ENCODE data around the gene CREB5. TPM values are rescaled to one million over a fixed set of nuclear protein-coding genes. Genes with fewer than 3 reads are reported as not detected.
"Not testable (repeated sequence)": the region's sequence is repeated elsewhere in the genome, so short reads cannot be mapped to it uniquely, and the experiment has no call there.

Gene CREB5
- total RNA-seq, 4 donors from 2014 or later: 7.8 to 29.9 (median 12.9) TPM

DNA sequence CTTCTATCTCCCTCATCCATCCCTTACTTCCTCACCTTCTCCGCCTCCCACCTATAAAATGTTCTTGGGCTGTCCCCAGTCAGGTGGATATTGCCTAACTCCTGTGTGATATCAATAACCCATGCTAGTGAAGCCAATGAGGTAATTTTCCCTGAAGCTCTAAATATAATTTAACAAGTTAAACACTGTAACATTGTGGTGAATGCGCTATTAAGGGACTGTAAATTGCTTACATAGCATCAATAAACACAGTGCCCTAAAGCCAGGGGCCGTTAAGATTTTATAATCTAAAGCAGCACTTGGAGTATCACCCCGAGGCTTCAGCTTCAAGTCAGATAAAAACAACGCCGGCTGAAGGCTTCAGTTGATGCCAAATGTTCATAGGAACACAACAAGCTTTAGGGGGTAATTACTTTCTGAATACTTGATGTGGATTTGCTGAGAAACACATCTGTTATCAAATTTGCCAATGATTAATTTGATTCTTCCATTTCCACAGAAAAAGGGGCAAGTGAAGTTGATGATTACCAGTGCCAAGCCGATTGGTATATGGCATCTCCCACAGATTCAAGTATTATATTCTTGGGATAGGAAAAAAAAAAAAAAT is 138.4 kb downstream of the CREB5 start:
- Histone ChIP-seq H3K9me3 (no peaks in the 10 kb centered on the region), H3K4me1 (peaks cover 0 to 22% (median 3%) of the 10 kb centered on the region in 3 donors), H3K27ac (no peak overlapping the region), H3K27me3 (no peaks in the 10 kb centered on the region), H3K4me3 (no peak overlapping the region), H3K36me3 (no peaks in the 10 kb centered on the region)
- ATAC-seq: no peak
- TF ChIP-seq POLR2AphosphoS5 (IDR thresholded peaks at IDR 0.05): no peak
- TF ChIP-seq, protein P1, sequence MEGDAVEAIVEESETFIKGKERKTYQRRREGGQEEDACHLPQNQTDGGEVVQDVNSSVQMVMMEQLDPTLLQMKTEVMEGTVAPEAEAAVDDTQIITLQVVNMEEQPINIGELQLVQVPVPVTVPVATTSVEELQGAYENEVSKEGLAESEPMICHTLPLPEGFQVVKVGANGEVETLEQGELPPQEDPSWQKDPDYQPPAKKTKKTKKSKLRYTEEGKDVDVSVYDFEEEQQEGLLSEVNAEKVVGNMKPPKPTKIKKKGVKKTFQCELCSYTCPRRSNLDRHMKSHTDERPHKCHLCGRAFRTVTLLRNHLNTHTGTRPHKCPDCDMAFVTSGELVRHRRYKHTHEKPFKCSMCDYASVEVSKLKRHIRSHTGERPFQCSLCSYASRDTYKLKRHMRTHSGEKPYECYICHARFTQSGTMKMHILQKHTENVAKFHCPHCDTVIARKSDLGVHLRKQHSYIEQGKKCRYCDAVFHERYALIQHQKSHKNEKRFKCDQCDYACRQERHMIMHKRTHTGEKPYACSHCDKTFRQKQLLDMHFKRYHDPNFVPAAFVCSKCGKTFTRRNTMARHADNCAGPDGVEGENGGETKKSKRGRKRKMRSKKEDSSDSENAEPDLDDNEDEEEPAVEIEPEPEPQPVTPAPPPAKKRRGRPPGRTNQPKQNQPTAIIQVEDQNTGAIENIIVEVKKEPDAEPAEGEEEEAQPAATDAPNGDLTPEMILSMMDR (IDR thresholded peaks at IDR 0.05): no peak
- TF ChIP-seq EP300 (IDR thresholded peaks at IDR 0.05): no peak
- 30 to 50% methylated on average over 5 to 7 of the region's 7 CpGs for WGBS, 2 donors (ENCODE audit: low coverage in 1 of 2)

DNA sequence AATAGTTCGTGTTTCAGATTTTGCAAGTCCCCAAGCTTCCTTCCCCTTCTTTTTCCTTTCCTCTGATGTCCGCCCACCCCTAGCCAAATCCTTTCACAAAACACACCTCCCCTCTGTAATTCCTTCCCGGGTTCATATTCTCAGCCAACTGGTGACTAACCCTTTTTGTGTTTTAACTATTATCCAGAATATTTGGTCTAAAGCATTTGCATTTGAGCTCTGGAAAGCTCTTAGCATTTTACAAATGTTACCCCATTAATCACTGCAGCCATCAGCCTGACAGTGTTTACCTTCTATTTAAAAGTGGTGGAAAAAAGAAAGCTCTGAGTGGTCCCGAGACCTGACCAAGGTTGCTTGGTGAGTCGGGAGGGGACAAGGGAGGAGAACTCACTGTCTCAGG is 139.0 kb downstream of the CREB5 start:
- peak; percentile 43 for ATAC-seq
- no peak overlapping the region for H3K4me3 ChIP-seq

DNA sequence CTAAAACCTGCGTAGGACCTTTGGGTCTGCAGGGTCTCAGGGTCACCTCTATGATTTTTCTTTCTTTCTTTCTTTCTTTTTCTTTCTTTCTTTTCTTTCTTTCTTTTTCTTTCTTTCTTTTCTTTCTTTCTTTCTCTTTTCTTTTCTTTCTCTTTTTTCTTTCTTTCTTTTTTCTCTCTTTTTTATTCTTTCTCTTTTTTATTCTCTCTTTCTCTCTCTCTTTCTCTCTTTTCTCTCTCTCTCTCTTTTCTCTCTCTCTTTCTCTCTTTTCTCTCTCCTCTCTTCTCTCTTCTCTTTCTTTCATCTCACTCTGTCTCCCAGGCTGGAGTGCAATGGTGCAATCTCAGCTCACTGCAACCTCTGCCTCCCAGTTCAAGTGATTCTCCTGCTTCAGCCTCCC is 139.4 kb downstream of the CREB5 start:
- H3K4me3 ChIP-seq, H3K9me3 ChIP-seq, ATAC-seq, H3K27ac ChIP-seq, H3K36me3 ChIP-seq, H3K27me3 ChIP-seq: not testable (repeated sequence)
- H3K4me1 ChIP-seq: peaks cover 0 to 22% (median 3%) of the 10 kb centered on the region in 3 donors
- 33 to 40% methylated on average over 1 of the region's 1 CpG for WGBS, 2 donors (ENCODE audit: low coverage in 1 of 2)

More for the DNA sequence above, 139.0 kb downstream of the CREB5 start:
- H3K4me1 ChIP-seq: peaks cover 0 to 22% (median 3%) of the 10 kb centered on the region in 3 donors
- 6 to 7% methylated on average over 4 to 5 of the region's 5 CpGs for WGBS, 2 donors (ENCODE audit: low coverage in 1 of 2)
- H3K36me3 ChIP-seq: no peaks in the 10 kb centered on the region
- no peaks in the 10 kb centered on the region for H3K9me3 ChIP-seq
- no peak overlapping the region for H3K27ac ChIP-seq
- TF ChIP-seq EP300 (IDR thresholded peaks at IDR 0.05) (no peak), POLR2AphosphoS5 (IDR thresholded peaks at IDR 0.05) (peak; percentile 11), POLR2A (IDR thresholded peaks at IDR 0.05) (no peak)
- TF ChIP-seq, protein P1 (IDR thresholded peaks at IDR 0.05): no peak
- H3K27me3 ChIP-seq: no peaks in the 10 kb centered on the region

DNA sequence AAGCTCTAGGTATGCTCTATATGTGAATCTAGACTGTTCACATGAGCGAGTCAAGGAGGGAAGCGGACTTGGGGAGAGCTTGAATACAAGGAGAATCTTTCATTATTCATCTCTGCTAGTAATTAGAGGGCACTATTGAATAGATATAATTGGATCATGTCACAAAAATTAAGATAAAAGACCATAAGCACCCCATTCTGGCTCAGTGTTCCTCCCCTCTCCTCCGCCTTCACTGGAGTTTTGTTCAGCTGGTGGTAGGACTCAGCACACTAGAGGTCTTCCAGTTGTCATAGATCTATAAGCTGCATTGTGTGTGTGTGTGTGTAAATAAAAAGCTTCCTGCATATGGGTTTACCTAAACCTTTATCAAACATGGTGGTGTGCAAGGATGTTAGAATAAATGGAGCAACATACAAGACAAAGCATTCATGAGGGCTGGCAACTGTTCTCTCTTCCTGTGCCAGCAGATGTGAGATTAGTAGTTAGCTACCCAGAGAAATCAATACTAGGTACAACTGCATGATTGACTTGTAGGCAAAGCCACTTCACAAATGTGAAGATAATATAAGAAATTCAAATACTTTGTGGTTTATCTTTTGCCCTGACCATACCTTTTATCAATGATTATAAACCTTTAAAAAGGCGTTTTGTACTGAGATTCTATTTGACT is 142.6 kb downstream of the CREB5 start:
- TF ChIP-seq POLR2AphosphoS5 (IDR thresholded peaks at IDR 0.05): no peak
- TF ChIP-seq POLR2A (IDR thresholded peaks at IDR 0.05): no peak
- Histone ChIP-seq H3K27me3 (no peaks in the 10 kb centered on the region), H3K27ac (no peak overlapping the region), H3K4me1 (peaks cover 0 to 22% (median 3%) of the 10 kb centered on the region in 3 donors), H3K4me3 (no peak overlapping the region), H3K36me3 (no peaks in the 10 kb centered on the region), H3K9me3 (no peaks in the 10 kb centered on the region)
- WGBS, 2 donors (ENCODE audit: low coverage in 1 of 2): 94 to 96% methylated on average over 4 of the region's 4 CpGs
- ATAC-seq: no peak

DNA sequence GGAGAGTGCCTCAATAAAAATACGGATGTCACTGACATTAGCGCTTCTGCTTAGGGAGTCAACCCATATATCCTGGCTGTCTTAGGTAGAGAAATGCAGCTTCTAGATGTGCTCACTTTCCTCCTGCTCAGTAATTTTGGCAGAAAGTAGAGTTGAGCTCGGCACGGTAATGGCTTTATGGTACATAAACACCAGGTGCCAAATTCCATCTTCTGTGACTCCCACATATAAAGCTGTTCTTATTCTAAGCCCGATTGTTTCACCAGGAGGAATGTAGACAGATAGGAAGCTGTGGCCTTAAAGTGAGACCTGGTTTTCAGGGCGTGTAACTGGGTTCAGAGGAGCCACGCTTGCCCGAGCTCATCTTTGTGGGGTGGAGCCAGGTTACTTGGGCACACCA is 143.7 kb downstream of the CREB5 start:
- Histone ChIP-seq H3K36me3 (no peaks in the 10 kb centered on the region), H3K4me3 (no peak overlapping the region), H3K9me3 (no peaks in the 10 kb centered on the region), H3K27me3 (no peaks in the 10 kb centered on the region), H3K27ac (no peak overlapping the region), H3K4me1 (peaks cover 0 to 12% (median 3%) of the 10 kb centered on the region in 3 donors)
- TF ChIP-seq POLR2A (IDR thresholded peaks at IDR 0.05) (no peak), EP300 (IDR thresholded peaks at IDR 0.05) (no peak), POLR2AphosphoS5 (IDR thresholded peaks at IDR 0.05) (no peak)
- TF ChIP-seq, protein P1 (IDR thresholded peaks at IDR 0.05): no peak
- 92 to 93% methylated on average over 5 to 8 of the region's 8 CpGs for WGBS, 2 donors (ENCODE audit: low coverage in 1 of 2)
- no peak for ATAC-seq

DNA sequence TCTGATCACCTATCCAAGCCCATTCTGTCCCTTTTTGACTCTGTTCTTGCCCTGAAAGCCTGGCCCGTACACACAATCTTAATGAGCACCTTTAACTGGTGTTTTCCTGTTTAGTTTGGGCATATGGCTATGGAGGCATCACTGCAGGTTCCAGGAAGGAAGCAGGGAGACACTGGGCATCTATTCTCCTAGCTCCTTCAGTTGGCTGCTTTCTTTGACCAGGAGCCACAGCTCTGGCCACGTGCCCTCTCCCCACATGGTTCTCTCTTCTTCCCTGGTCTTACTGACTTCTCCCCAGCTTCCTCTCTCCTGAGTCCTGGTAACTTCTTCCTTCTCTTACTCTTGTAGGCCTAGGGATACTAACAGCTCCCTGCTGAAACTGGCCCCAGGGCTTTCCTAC is 144.4 kb downstream of the CREB5 start:
- WGBS, 2 donors (ENCODE audit: low coverage in 1 of 2): 72 to 83% methylated on average over 2 of the region's 2 CpGs
- Histone ChIP-seq H3K4me3 (no peak overlapping the region), H3K27ac (no peak overlapping the region), H3K4me1 (peaks cover 0 to 5% (median 0%) of the 10 kb centered on the region in 3 donors), H3K36me3 (no peaks in the 10 kb centered on the region), H3K27me3 (no peaks in the 10 kb centered on the region), H3K9me3 (no peaks in the 10 kb centered on the region)
- ATAC-seq: no peak
- TF ChIP-seq, protein P1 (IDR thresholded peaks at IDR 0.05): no peak
- TF ChIP-seq POLR2A (IDR thresholded peaks at IDR 0.05): no peak
- TF ChIP-seq POLR2AphosphoS5 (IDR thresholded peaks at IDR 0.05): no peak
- TF ChIP-seq EP300 (IDR thresholded peaks at IDR 0.05): no peak
